Caco-2 (cell line): Measurements from ENCODE around the gene FBLIM1. TPM values are rescaled to one million over a fixed set of nuclear protein-coding genes. Genes with fewer than 3 reads are reported as not detected.

Experiments used
- BruUV-seq: library from RNA; stranded (reverse); fragments of 400-500 nt; replicated peaks from 2 replicates; lab custom pipeline; 2021; lab: Mats Ljungman, UMichigan
- CTCF ChIA-PET: fragments of 300-600 bp; sonication (Branson Sonifier 250); formaldehyde crosslinking; loops from one replicate; lab custom pipeline; 2022; ENCODE audit warnings: antibody characterized with exemption; lab: Charles Lee
- POLR2A ChIA-PET: fragments of 300-600 bp; sonication (Branson Sonifier 250); formaldehyde crosslinking; loops from one replicate; lab custom pipeline; 2022; ENCODE audit warnings: antibody characterized with exemption; lab: Charles Lee
- DNase-seq, 2 experiments: peaks; one replicate each; pipeline versions ENCODE4 v3.0.0 to v3.0.0-alpha.2; 2020 to 2022
- H3K27me3 ChIP-seq: replicated peaks from 2 replicates; pipeline ENCODE4 v1.6.0; 2011; ENCODE audit warnings: low read length; ENCODE audit not compliant: control insufficient read depth, insufficient read depth
- H3K36me3 ChIP-seq: 2 replicates; pipeline ENCODE4 v1.5.1; 2011; ENCODE audit warnings: low read length; ENCODE audit not compliant: control insufficient read depth, insufficient read depth
- H3K4me1 ChIP-seq: fragments of 250-450 bp; sonication (Bioruptor Pico); 2 replicates; pipeline ENCODE4 v1.5.1; 2020; ENCODE audit warnings: mild to moderate bottlenecking
- H3K4me3 ChIP-seq: 2 replicates; pipeline ENCODE4 v1.5.1; 2011; ENCODE audit warnings: low read depth, mild to moderate bottlenecking, control low read depth, low read length
- H3K9me3 ChIP-seq: fragments of 250-450 bp; sonication (Bioruptor Pico); 2 replicates; pipeline ENCODE4 v1.5.1; 2020; ENCODE audit warnings: mild to moderate bottlenecking, moderate library complexity
- H3K27ac Mint-ChIP-seq: one replicate; pipeline ENCODE4 v1.8.0; 2022; ENCODE audit warnings: mixed read lengths; ENCODE audit not compliant: unreplicated experiment
- H3K27me3 Mint-ChIP-seq: one replicate; pipeline ENCODE4 v1.8.0; 2022; ENCODE audit warnings: mixed read lengths; ENCODE audit not compliant: insufficient read depth, unreplicated experiment
- H3K36me3 Mint-ChIP-seq: one replicate; pipeline ENCODE4 v1.8.0; 2022; ENCODE audit warnings: mild to moderate bottlenecking, mixed read lengths; ENCODE audit not compliant: insufficient read depth, unreplicated experiment
- H3K4me1 Mint-ChIP-seq: one replicate; pipeline ENCODE4 v1.8.0; 2022; ENCODE audit warnings: low read depth, mixed read lengths; ENCODE audit not compliant: unreplicated experiment
- H3K4me3 Mint-ChIP-seq: one replicate; pipeline ENCODE4 v1.8.0; 2022; ENCODE audit warnings: mild to moderate bottlenecking, moderate library complexity, mixed read lengths; ENCODE audit not compliant: unreplicated experiment
- H3K9me3 Mint-ChIP-seq: one replicate; pipeline ENCODE4 v1.8.0; 2022; ENCODE audit warnings: mixed read lengths; ENCODE audit not compliant: unreplicated experiment
- CTCF ChIP-seq, 2 experiments: fragments of 200-600 bp in 1 of 2; IDR thresholded peaks; 1 replicate in 1 of 2; 2 replicates in 1 of 2; pipeline versions ENCODE4 v1.5.1 to v1.8.0; 2011 to 2022; ENCODE audit warnings: antibody characterized with exemption in 1 of 2, control low read depth in 1 of 2, inconsistent platforms in 1 of 2, low read depth in 1 of 2, low read length in 1 of 2, mild to moderate bottlenecking in 1 of 2, moderate library complexity in 1 of 2; ENCODE audit not compliant: insufficient read depth in 1 of 2, severe bottlenecking in 1 of 2, unreplicated experiment in 1 of 2
- intact Hi-C: fragments of 100-400 bp; cut with micrococcal nuclease; formaldehyde crosslinking; loops from one replicate; pipeline ENCODE4 v1.10.0; 2022; ENCODE audit not compliant: unreplicated experiment
- total RNA-seq: library from RNA; stranded (reverse); gene quantifications from 2 replicates; pipeline ENCODE4 v1.2.3, GENCODE V29; 2022

FBLIM1 gene
- total RNA-seq, 1 experiment from 2014 or later, result 5.5 TPM

GRCh38 chr1:15730936-15731335, 27.7 kb upstream of the FBLIM1 start:
- ChIA-PET CTCF (no interaction called here), POLR2A (no interaction called here)
- Mint-ChIP-seq H3K4me3 (no peak overlapping the region), H3K27me3 (no peaks in the 10 kb centered on the region), H3K9me3 (no peaks in the 10 kb centered on the region), H3K27ac (no peak overlapping the region), H3K36me3 (peaks cover 27% of the 10 kb centered on the region), H3K4me1 (peaks cover 6% of the 10 kb centered on the region)
- BruUV-seq, result no TSS peak
- no peak for TF ChIP-seq CTCF (IDR thresholded peaks at IDR 0.05; ENCODE audit: insufficient read depth in 1 of 2, low read depth in 1 of 2, low read length in 1 of 2, severe bottlenecking in 1 of 2, unreplicated experiment in 1 of 2)
- intact Hi-C loops, result no loop called here
- DNase-seq, result no peak
- no peak overlapping the region for H3K4me3 ChIP-seq
- H3K36me3 ChIP-seq, result no peaks in the 10 kb centered on the region
- H3K4me1 ChIP-seq, result peaks cover 10% of the 10 kb centered on the region
- H3K27me3 ChIP-seq, result no peaks in the 10 kb centered on the region
- no peaks in the 10 kb centered on the region for H3K9me3 ChIP-seq

- Mint-ChIP-seq H3K4me1 (peaks cover 6% of the 10 kb centered on the region), H3K36me3 (peaks cover 27% of the 10 kb centered on the region), H3K9me3 (no peaks in the 10 kb centered on the region), H3K27ac (no peak overlapping the region), H3K27me3 (no peaks in the 10 kb centered on the region), H3K4me3 (no peak overlapping the region)
- Histone ChIP-seq H3K36me3 (no peaks in the 10 kb centered on the region), H3K4me1 (peaks cover 10% of the 10 kb centered on the region), H3K9me3 (no peaks in the 10 kb centered on the region), H3K4me3 (no peak overlapping the region), H3K27me3 (no peaks in the 10 kb centered on the region)
- DNase-seq, result no peak
- no TSS peak for BruUV-seq
- POLR2A ChIA-PET, result no interaction called here
- TF ChIP-seq CTCF (IDR thresholded peaks at IDR 0.05; ENCODE audit: insufficient read depth in 1 of 2, low read depth in 1 of 2, low read length in 1 of 2, severe bottlenecking in 1 of 2, unreplicated experiment in 1 of 2), result no peak
- intact Hi-C loops, result no loop called here
- CTCF ChIA-PET, result no interaction called here
These were observed 26.6 kb upstream of the FBLIM1 start for GRCh38 chr1:15731735-15732685.

GRCh38 chr1:15732686-15733081, 25.9 kb upstream of the FBLIM1 start:
- Histone ChIP-seq H3K27me3 (no peaks in the 10 kb centered on the region), H3K9me3 (no peaks in the 10 kb centered on the region), H3K4me1 (peaks cover 10% of the 10 kb centered on the region), H3K36me3 (no peaks in the 10 kb centered on the region), H3K4me3 (no peak overlapping the region)
- Mint-ChIP-seq H3K4me3 (no peak overlapping the region), H3K27me3 (no peaks in the 10 kb centered on the region), H3K27ac (no peak overlapping the region), H3K4me1 (peaks cover 6% of the 10 kb centered on the region), H3K9me3 (no peaks in the 10 kb centered on the region), H3K36me3 (peaks cover 20% of the 10 kb centered on the region)
- ChIA-PET CTCF (no interaction called here), POLR2A (no interaction called here)
- DNase-seq, result no peak
- no peak for TF ChIP-seq CTCF (IDR thresholded peaks at IDR 0.05; ENCODE audit: insufficient read depth in 1 of 2, low read depth in 1 of 2, low read length in 1 of 2, severe bottlenecking in 1 of 2, unreplicated experiment in 1 of 2)
- intact Hi-C loops, result no loop called here
- no TSS peak for BruUV-seq
